ENCODE measurements around the gene PDILT. TPM values are rescaled to one million over a fixed set of nuclear protein-coding genes. Genes with fewer than 3 reads are reported as not detected.
"Not testable (repeated sequence)": the region's sequence is repeated elsewhere in the genome, so short reads cannot be mapped to it uniquely, and the experiment has no call there.

Gene PDILT
- total and polyA plus RNA-seq, 5 donors, result not detected

- intact Hi-C loops (cut with DNase I), result no loop called here
- ATAC-seq (no peak), DNase-seq (no peak)
- 85% methylated on average over 8 of the region's 8 CpGs for WGBS
- Histone ChIP-seq H3K27me3 (ENCODE audit: control insufficient read depth, insufficient read depth) (no peaks in the 10 kb centered on the region), H3K9me3 (ENCODE audit: control insufficient read depth, low read length) (no peaks in the 10 kb centered on the region), H3K4me1 (ENCODE audit: control insufficient read depth, insufficient read depth, low read length) (no peaks in the 10 kb centered on the region), H3K27ac (ENCODE audit: low read length) (no peak overlapping the region), H3K4me3 (ENCODE audit: low read length) (no peak overlapping the region)
Observed at GRCh38 chr16:20332411-20332810, 72.1 kb downstream of the PDILT start.

- ATAC-seq, result no peak
- WGBS, result 77% methylated on average over 5 of the region's 5 CpGs
- intact Hi-C loops (cut with DNase I), result no loop called here
- H3K9me3 ChIP-seq (ENCODE audit: control insufficient read depth, low read length), result no peaks in the 10 kb centered on the region
- H3K27me3 ChIP-seq (ENCODE audit: control insufficient read depth, insufficient read depth), result no peaks in the 10 kb centered on the region
- DNase-seq, result no peak
- no peak overlapping the region for H3K27ac ChIP-seq (ENCODE audit: low read length)
- no peaks in the 10 kb centered on the region for H3K4me1 ChIP-seq (ENCODE audit: control insufficient read depth, insufficient read depth, low read length)
- no peak overlapping the region for H3K4me3 ChIP-seq (ENCODE audit: low read length)
Observed at GRCh38 chr16:20331635-20332034, 72.9 kb downstream of the PDILT start.

DNA sequence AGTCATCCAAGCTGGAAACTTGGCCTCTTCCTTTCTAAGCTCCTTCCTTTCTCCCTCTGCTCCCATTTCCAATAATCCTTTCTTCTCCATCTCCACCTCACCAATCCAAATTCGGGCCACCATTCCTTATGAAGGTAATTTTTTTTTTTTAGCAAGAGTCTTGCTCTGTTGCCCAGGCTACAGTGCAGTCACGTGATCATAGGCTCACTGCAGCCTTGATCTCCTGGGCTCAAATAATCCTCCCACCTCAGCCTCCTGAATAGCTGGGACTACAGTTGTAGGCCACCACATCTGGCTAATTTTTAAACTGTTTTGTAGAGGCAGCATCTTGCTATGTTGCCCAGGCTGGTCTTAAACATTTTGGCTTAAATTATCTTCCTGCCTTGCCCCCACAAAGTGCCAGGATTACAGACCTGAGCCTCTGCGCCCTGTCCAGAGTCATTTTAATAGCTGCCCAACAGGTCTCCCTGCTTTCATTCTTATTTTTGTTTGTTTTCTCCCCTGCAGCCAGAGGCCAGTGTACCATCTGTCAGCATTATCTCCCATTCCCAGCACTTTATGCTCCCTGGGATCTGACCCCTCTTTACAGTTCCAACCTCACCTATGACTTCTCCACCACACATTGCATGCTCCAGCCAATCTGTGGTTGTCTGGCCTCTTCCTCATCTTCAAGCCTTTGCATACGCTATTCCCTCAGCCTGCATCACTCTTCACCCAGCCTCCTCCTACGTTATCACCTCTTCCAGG is 75.0 kb downstream of the PDILT start:
- no peaks in the 10 kb centered on the region for H3K9me3 ChIP-seq (ENCODE audit: control insufficient read depth, low read length)
- WGBS, result 69% methylated on average over 5 of the region's 5 CpGs
- ATAC-seq (no peak), DNase-seq (no peak)
- H3K27me3 ChIP-seq (ENCODE audit: control insufficient read depth, insufficient read depth), result no peaks in the 10 kb centered on the region
- H3K4me1 ChIP-seq (ENCODE audit: control insufficient read depth, insufficient read depth, low read length), result no peaks in the 10 kb centered on the region
- H3K4me3 ChIP-seq (ENCODE audit: low read length), result no peak overlapping the region
- H3K27ac ChIP-seq (ENCODE audit: low read length), result no peak overlapping the region
- intact Hi-C loops (cut with DNase I), result no loop called here

- no peaks in the 10 kb centered on the region for H3K4me1 ChIP-seq (ENCODE audit: control insufficient read depth, insufficient read depth, low read length)
Observed at GRCh38 chr16:20327444-20328041, 77.0 kb downstream of the PDILT start, which contains the start of gene GP2. Gene GP2, minus strand, starts transcription at chr16:20327513. Its CDS starts 1,082 bp downstream, at chr16:20326431.

DNA sequence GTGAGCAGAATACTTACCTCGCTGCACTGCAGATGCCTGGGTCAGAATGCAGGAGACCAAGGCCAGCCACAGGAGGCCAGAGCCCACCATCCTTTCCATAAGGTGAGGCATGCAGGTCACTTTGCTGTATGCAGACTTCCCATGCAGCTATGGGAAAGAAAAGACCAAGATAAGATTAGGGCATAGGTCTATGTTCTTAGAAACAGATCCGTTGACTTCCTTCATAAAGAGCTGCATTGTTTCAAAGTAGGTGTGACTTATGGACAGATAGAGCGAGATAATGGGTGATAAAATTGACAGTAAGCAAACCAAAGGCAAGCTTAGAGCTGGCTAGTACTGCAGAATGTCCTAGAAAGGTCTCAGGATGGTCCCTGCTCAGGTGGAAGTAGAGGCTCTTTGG is 78.2 kb downstream of the PDILT start:
- no peak overlapping the region for H3K27ac ChIP-seq (ENCODE audit: low read length)
- no peaks in the 10 kb centered on the region for H3K9me3 ChIP-seq (ENCODE audit: control insufficient read depth, low read length)
- DNase-seq (no peak), ATAC-seq (no peak)
- intact Hi-C loops (cut with DNase I), result no loop called here
- no peaks in the 10 kb centered on the region for H3K4me1 ChIP-seq (ENCODE audit: control insufficient read depth, insufficient read depth, low read length)
- no peak overlapping the region for H3K4me3 ChIP-seq (ENCODE audit: low read length)
- H3K27me3 ChIP-seq (ENCODE audit: control insufficient read depth, insufficient read depth), result no peaks in the 10 kb centered on the region
- 49% methylated on average over 3 of the region's 3 CpGs for WGBS

More at GRCh38 chr16:20327444-20328041, 77.0 kb downstream of the PDILT start, which contains the start of gene GP2:
- no peak within 1 kb of the TSS for H3K4me3 ChIP-seq (ENCODE audit: low read length)
- DNase-seq (no peak), ATAC-seq (no peak)
- H3K27ac ChIP-seq (ENCODE audit: low read length), result no peak within 1 kb of the TSS
- WGBS, result 72% methylated on average over 7 of the region's 7 CpGs
- H3K27me3 ChIP-seq (ENCODE audit: control insufficient read depth, insufficient read depth), result no peaks in the 10 kb centered on the region
- intact Hi-C loops (cut with DNase I), result no loop called here
- no peaks in the 10 kb centered on the region for H3K9me3 ChIP-seq (ENCODE audit: control insufficient read depth, low read length)

GRCh38 chr16:20325005-20325404 is 79.5 kb downstream of the PDILT start:
- 69% methylated on average over 3 of the region's 3 CpGs for WGBS
- ATAC-seq (no peak), DNase-seq (no peak)
- H3K4me1 ChIP-seq (ENCODE audit: control insufficient read depth, insufficient read depth, low read length), result no peaks in the 10 kb centered on the region
- H3K4me3 ChIP-seq (ENCODE audit: low read length), result no peak overlapping the region
- intact Hi-C loops (cut with DNase I), result no loop called here
- no peaks in the 10 kb centered on the region for H3K9me3 ChIP-seq (ENCODE audit: control insufficient read depth, low read length)
- no peak overlapping the region for H3K27ac ChIP-seq (ENCODE audit: low read length)
- no peaks in the 10 kb centered on the region for H3K27me3 ChIP-seq (ENCODE audit: control insufficient read depth, insufficient read depth)

GRCh38 chr16:20323591-20324117 is 80.9 kb downstream of the PDILT start:
- Histone ChIP-seq H3K27ac (ENCODE audit: low read length) (no peak overlapping the region), H3K9me3 (ENCODE audit: control insufficient read depth, low read length) (no peaks in the 10 kb centered on the region), H3K4me1 (ENCODE audit: control insufficient read depth, insufficient read depth, low read length) (no peaks in the 10 kb centered on the region), H3K4me3 (ENCODE audit: low read length) (no peak overlapping the region), H3K27me3 (ENCODE audit: control insufficient read depth, insufficient read depth) (no peaks in the 10 kb centered on the region)
- WGBS, result 72% methylated on average over 9 of the region's 9 CpGs
- ATAC-seq (no peak), DNase-seq (no peak)
- intact Hi-C loops (cut with DNase I), result no loop called here

DNA sequence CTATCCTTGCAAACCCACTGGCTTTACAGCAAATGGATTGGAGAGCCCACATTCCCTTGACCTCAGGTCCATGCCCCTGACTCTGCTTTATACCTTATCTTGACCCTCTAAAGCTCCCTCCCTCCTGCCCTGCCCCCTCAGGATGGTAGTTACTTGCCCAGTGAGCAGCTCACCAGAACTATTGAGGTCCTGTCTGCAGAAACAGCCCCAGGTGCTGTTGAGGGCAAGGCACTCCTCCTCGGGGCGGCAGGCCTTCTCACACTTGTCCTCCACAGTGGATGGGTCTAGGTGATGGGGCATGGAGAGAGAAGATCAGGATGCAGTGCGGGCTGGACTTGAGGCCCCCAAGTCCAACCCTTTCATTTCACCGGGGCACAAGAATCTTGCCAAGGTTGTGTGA is 81.8 kb downstream of the PDILT start:
- no peaks in the 10 kb centered on the region for H3K4me1 ChIP-seq (ENCODE audit: control insufficient read depth, insufficient read depth, low read length)
- no peak overlapping the region for H3K27ac ChIP-seq (ENCODE audit: low read length)
- ATAC-seq (no peak), DNase-seq (no peak)
- 84% methylated on average over 4 of the region's 4 CpGs for WGBS
- no peaks in the 10 kb centered on the region for H3K27me3 ChIP-seq (ENCODE audit: control insufficient read depth, insufficient read depth)
- H3K9me3 ChIP-seq (ENCODE audit: control insufficient read depth, low read length), result no peaks in the 10 kb centered on the region
- no peak overlapping the region for H3K4me3 ChIP-seq (ENCODE audit: low read length)
- intact Hi-C loops (cut with DNase I), result no loop called here

GRCh38 chr16:20321671-20322070 is 82.9 kb downstream of the PDILT start:
- intact Hi-C loops (cut with DNase I), result no loop called here
- Histone ChIP-seq H3K27ac (ENCODE audit: low read length) (no peak overlapping the region), H3K4me1 (ENCODE audit: control insufficient read depth, insufficient read depth, low read length) (no peaks in the 10 kb centered on the region), H3K27me3 (ENCODE audit: control insufficient read depth, insufficient read depth) (no peaks in the 10 kb centered on the region), H3K9me3 (ENCODE audit: control insufficient read depth, low read length) (no peaks in the 10 kb centered on the region), H3K4me3 (ENCODE audit: low read length) (no peak overlapping the region)
- WGBS, result 81% methylated on average over 1 of the region's 1 CpG
- no peak for DNase-seq
- ATAC-seq, result no peak

DNA sequence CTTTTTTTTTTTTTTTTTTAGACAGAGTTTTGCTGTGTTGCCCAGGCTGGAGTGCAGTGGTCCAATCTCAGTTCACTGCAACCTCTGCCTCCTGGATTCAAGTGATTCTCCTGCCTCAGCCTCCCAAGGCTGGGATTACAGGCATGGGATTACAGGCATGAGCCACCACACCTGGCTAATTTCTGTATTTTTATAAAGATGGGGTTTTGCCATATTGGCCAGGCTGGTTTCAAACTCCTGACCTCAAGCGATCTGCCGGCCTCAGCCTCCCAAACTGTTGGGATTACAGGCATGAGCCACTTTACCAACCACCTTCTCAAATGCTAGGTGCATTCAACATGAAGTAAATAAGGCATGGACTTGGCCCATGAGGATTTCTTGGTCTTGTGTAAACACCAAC is 83.5 kb downstream of the PDILT start:
- H3K27ac ChIP-seq (ENCODE audit: low read length); intact Hi-C loops (cut with DNase I); H3K4me3 ChIP-seq (ENCODE audit: low read length); H3K27me3 ChIP-seq (ENCODE audit: control insufficient read depth, insufficient read depth); H3K9me3 ChIP-seq (ENCODE audit: control insufficient read depth, low read length); DNase-seq; H3K4me1 ChIP-seq (ENCODE audit: control insufficient read depth, insufficient read depth, low read length); ATAC-seq: not testable (repeated sequence)
- 95% methylated on average over 2 of the region's 2 CpGs for WGBS

DNA sequence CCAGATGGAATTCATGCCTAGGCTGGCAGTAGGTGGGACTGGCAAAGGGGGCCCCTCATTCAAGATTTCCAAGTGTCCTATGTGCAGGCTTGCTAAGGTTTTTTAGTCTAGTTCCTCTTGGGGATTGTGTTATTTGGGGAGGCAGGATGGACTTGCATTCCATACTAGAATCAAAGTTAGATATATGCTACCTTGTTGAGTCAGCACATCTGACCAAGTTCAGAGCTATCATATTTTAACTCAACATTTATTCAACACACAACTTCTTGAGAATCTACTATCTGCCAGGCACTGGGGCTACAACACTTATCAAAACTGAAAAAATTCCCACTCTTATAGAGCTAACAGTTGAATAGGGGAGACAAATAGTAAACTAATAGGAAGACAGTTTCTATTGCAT is 83.9 kb downstream of the PDILT start:
- no peak overlapping the region for H3K27ac ChIP-seq (ENCODE audit: low read length)
- H3K27me3 ChIP-seq (ENCODE audit: control insufficient read depth, insufficient read depth), result no peaks in the 10 kb centered on the region
- no peak for ATAC-seq
- H3K4me3 ChIP-seq (ENCODE audit: low read length), result no peak overlapping the region
- no peak for DNase-seq
- no peaks in the 10 kb centered on the region for H3K9me3 ChIP-seq (ENCODE audit: control insufficient read depth, low read length)
- intact Hi-C loops (cut with DNase I), result no loop called here
- no peaks in the 10 kb centered on the region for H3K4me1 ChIP-seq (ENCODE audit: control insufficient read depth, insufficient read depth, low read length)
